DND-41 (cell line): ENCODE data around the gene SFTPA2.

ENCODE experiments used
- EZH2 ChIP-seq: IDR thresholded peaks from 3 replicates; pipeline ENCODE4 v1.6.1; 2012; ENCODE audit warnings: borderline replicate concordance, low read depth, mild to moderate bottlenecking, moderate library complexity, low read length, inconsistent platforms; ENCODE audit not compliant: severe bottlenecking
- TF ChIP-seq, protein P1 (sequence below): IDR thresholded peaks from 2 replicates; pipeline ENCODE4 v1.5.1; 2012; ENCODE audit warnings: borderline replicate concordance, low read length, moderate library complexity, mild to moderate bottlenecking; ENCODE audit not compliant: poor library complexity, severe bottlenecking; ENCODE audit errors: extremely low read depth

DNA sequence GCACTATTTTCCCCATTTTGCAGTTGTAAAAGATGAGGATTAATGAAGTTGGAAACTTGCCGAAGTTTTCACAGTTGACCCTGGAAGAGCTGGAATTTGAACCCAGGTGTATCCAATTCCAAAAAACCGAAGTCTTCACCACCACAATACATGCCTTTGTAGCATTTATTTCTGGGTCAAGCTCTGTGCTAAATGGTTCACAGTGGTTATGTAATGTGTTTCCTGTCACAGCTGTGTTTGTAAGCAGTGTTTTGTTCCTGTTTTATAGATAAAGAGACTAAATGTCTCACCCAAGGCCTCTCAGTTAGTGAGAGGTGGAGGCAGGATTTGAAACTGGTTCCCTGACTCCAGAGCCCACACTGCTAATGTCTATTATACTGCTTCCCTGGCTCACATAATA is 17.6 kb downstream of the SFTPA2 start:
- no peak for TF ChIP-seq EZH2
- TF ChIP-seq, protein P1, sequence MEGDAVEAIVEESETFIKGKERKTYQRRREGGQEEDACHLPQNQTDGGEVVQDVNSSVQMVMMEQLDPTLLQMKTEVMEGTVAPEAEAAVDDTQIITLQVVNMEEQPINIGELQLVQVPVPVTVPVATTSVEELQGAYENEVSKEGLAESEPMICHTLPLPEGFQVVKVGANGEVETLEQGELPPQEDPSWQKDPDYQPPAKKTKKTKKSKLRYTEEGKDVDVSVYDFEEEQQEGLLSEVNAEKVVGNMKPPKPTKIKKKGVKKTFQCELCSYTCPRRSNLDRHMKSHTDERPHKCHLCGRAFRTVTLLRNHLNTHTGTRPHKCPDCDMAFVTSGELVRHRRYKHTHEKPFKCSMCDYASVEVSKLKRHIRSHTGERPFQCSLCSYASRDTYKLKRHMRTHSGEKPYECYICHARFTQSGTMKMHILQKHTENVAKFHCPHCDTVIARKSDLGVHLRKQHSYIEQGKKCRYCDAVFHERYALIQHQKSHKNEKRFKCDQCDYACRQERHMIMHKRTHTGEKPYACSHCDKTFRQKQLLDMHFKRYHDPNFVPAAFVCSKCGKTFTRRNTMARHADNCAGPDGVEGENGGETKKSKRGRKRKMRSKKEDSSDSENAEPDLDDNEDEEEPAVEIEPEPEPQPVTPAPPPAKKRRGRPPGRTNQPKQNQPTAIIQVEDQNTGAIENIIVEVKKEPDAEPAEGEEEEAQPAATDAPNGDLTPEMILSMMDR, result no peak
